Measurements from ENCODE around the gene SLC4A1AP. TPM values are rescaled to one million over a fixed set of nuclear protein-coding genes. Genes with fewer than 3 reads are reported as not detected.

The SLC4A1AP gene
- total and polyA plus RNA-seq, 10 of the 15 experiments (the other 5 are each of a cell fraction or from before 2014, with no cell fraction given): 6.5 to 30.1 (median 21.5) TPM

- TF ChIP-seq MAX (IDR thresholded peaks at IDR 0.05; ENCODE audit: low read depth, low read length): no peak
- TF ChIP-seq REST (IDR thresholded peaks at IDR 0.05; ENCODE audit: low read depth, low read length): no peak
These were observed 78.9 kb downstream of the SLC4A1AP start (continued) for GRCh38 chr2:27742571-27742970.

Small RNAs within 50 kb of the gene (small RNA-seq; reads per million reads assigned to genes)
- gene RF00340: not detected

Other genes with a start within 250 kb of the SLC4A1AP start
Only the 7 nearest of the 12 such genes appear.
- not detected in 2 replicates for gene FNDC4, start 168.7 kb upstream of the SLC4A1AP start, total RNA-seq (2014; rRNA removed)
- gene FNDC4, start 168.7 kb upstream of the SLC4A1AP start, total RNA-seq (2014; rRNA removed; fragmentation: Illumina TruSeq; extraction: Trizol): not detected in 2 replicates
- 0.16 and 0.21 TPM in 2 replicates for gene FNDC4, start 168.7 kb upstream of the SLC4A1AP start, total RNA-seq (2021)
- gene FNDC4, start 168.7 kb upstream of the SLC4A1AP start, polyA plus RNA-seq (2011; rRNA removed): not detected in 2 replicates
- gene FNDC4, start 168.7 kb upstream of the SLC4A1AP start, polyA plus RNA-seq (2014; fragmentation: Illumina TruSeq; extraction: Trizol): not detected in 2 replicates
- not detected for gene FNDC4, start 168.7 kb upstream of the SLC4A1AP start, polyA plus RNA-seq (2014; fragmentation: Nextera tagmentation; extraction: Ambion mirVana)
- not detected in 2 replicates for gene FNDC4, start 168.7 kb upstream of the SLC4A1AP start, polyA plus RNA-seq (2014; rRNA removed)
- gene FNDC4, start 168.7 kb upstream of the SLC4A1AP start, polyA plus RNA-seq (2016; fragmentation: Nextera tagmentation; extraction: Ambion mirVana): not detected
- gene GCKR, start 167.1 kb upstream of the SLC4A1AP start, total RNA-seq (2014; rRNA removed): not detected in 2 replicates
- gene GCKR, start 167.1 kb upstream of the SLC4A1AP start, total RNA-seq (2014; rRNA removed; fragmentation: Illumina TruSeq; extraction: Trizol): not detected in 2 replicates
- gene GCKR, start 167.1 kb upstream of the SLC4A1AP start, total RNA-seq (2021): not detected in 2 replicates
- gene GCKR, start 167.1 kb upstream of the SLC4A1AP start, polyA plus RNA-seq (2011; rRNA removed): not detected in 2 replicates
- not detected in 2 replicates for gene GCKR, start 167.1 kb upstream of the SLC4A1AP start, polyA plus RNA-seq (2014; fragmentation: Illumina TruSeq; extraction: Trizol)
- gene GCKR, start 167.1 kb upstream of the SLC4A1AP start, polyA plus RNA-seq (2014; fragmentation: Nextera tagmentation; extraction: Ambion mirVana): not detected
- gene GCKR, start 167.1 kb upstream of the SLC4A1AP start, polyA plus RNA-seq (2014; rRNA removed): not detected in 2 replicates
- gene GCKR, start 167.1 kb upstream of the SLC4A1AP start, polyA plus RNA-seq (2016; fragmentation: Nextera tagmentation; extraction: Ambion mirVana): not detected
- gene ZNF512, start 80.8 kb upstream of the SLC4A1AP start, total RNA-seq (2014; rRNA removed): 24.6 and 32.2 TPM in 2 replicates
- 30.8 and 33.4 TPM in 2 replicates for gene ZNF512, start 80.8 kb upstream of the SLC4A1AP start, total RNA-seq (2014; rRNA removed; fragmentation: Illumina TruSeq; extraction: Trizol)
- gene ZNF512, start 80.8 kb upstream of the SLC4A1AP start, total RNA-seq (2021): 28.9 and 31.7 TPM in 2 replicates
- 61.9 and 83.4 TPM in 2 replicates for gene ZNF512, start 80.8 kb upstream of the SLC4A1AP start, polyA plus RNA-seq (2011; rRNA removed)
- 50.3 and 78.6 TPM in 2 replicates for gene ZNF512, start 80.8 kb upstream of the SLC4A1AP start, polyA plus RNA-seq (2014; fragmentation: Illumina TruSeq; extraction: Trizol)
- gene ZNF512, start 80.8 kb upstream of the SLC4A1AP start, polyA plus RNA-seq (2014; fragmentation: Nextera tagmentation; extraction: Ambion mirVana): 10 to 100 TPM; 14.1 to 21.2 TPM
- gene ZNF512, start 80.8 kb upstream of the SLC4A1AP start, polyA plus RNA-seq (2014; rRNA removed): 29.8 and 32.5 TPM in 2 replicates
- 10 to 100 TPM; 29.3 to 31.6 TPM for gene ZNF512, start 80.8 kb upstream of the SLC4A1AP start, polyA plus RNA-seq (2016; fragmentation: Nextera tagmentation; extraction: Ambion mirVana)
- 0.34 and 1.0 TPM in 2 replicates for gene CCDC121, start 34.9 kb upstream of the SLC4A1AP start, total RNA-seq (2014; rRNA removed)
- gene CCDC121, start 34.9 kb upstream of the SLC4A1AP start, total RNA-seq (2014; rRNA removed; fragmentation: Illumina TruSeq; extraction: Trizol): 0.67 and 0.97 TPM in 2 replicates
- gene CCDC121, start 34.9 kb upstream of the SLC4A1AP start, total RNA-seq (2021): 0.49 and 0.53 TPM in 2 replicates
- gene CCDC121, start 34.9 kb upstream of the SLC4A1AP start, polyA plus RNA-seq (2011; rRNA removed): 1.2 and 2.0 TPM in 2 replicates
- 0.97 and 1.3 TPM in 2 replicates for gene CCDC121, start 34.9 kb upstream of the SLC4A1AP start, polyA plus RNA-seq (2014; fragmentation: Illumina TruSeq; extraction: Trizol)
- under 1 TPM; 0.37 to 0.38 TPM for gene CCDC121, start 34.9 kb upstream of the SLC4A1AP start, polyA plus RNA-seq (2014; fragmentation: Nextera tagmentation; extraction: Ambion mirVana)
- gene CCDC121, start 34.9 kb upstream of the SLC4A1AP start, polyA plus RNA-seq (2014; rRNA removed): 0.48 and 0.85 TPM in 2 replicates
- gene CCDC121, start 34.9 kb upstream of the SLC4A1AP start, polyA plus RNA-seq (2016; fragmentation: Nextera tagmentation; extraction: Ambion mirVana): under 1 TPM; 0.59 to 0.84 TPM
- 36.9 and 39.3 TPM in 2 replicates for gene GPN1, start 34.8 kb upstream of the SLC4A1AP start, total RNA-seq (2014; rRNA removed)
- 39.0 and 39.8 TPM in 2 replicates for gene GPN1, start 34.8 kb upstream of the SLC4A1AP start, total RNA-seq (2014; rRNA removed; fragmentation: Illumina TruSeq; extraction: Trizol)
- gene GPN1, start 34.8 kb upstream of the SLC4A1AP start, total RNA-seq (2021): 32.1 and 38.8 TPM in 2 replicates
- gene GPN1, start 34.8 kb upstream of the SLC4A1AP start, polyA plus RNA-seq (2011; rRNA removed): 71.6 and 80.2 TPM in 2 replicates
- 55.3 and 62.2 TPM in 2 replicates for gene GPN1, start 34.8 kb upstream of the SLC4A1AP start, polyA plus RNA-seq (2014; fragmentation: Illumina TruSeq; extraction: Trizol)
- 100 to 1,000 TPM in 1 of 2 experiments, 10 to 100 TPM in 1; 89.5 to 108 TPM for gene GPN1, start 34.8 kb upstream of the SLC4A1AP start, polyA plus RNA-seq (2014; fragmentation: Nextera tagmentation; extraction: Ambion mirVana)
- gene GPN1, start 34.8 kb upstream of the SLC4A1AP start, polyA plus RNA-seq (2014; rRNA removed): 36.3 and 41.0 TPM in 2 replicates
- 10 to 100 TPM; 65.4 to 69.4 TPM for gene GPN1, start 34.8 kb upstream of the SLC4A1AP start, polyA plus RNA-seq (2016; fragmentation: Nextera tagmentation; extraction: Ambion mirVana)
- 23.5 and 27.0 TPM in 2 replicates for gene SUPT7L, start 275 bp upstream of the SLC4A1AP start, total RNA-seq (2014; rRNA removed)
- gene SUPT7L, start 275 bp upstream of the SLC4A1AP start, total RNA-seq (2014; rRNA removed; fragmentation: Illumina TruSeq; extraction: Trizol): 20.5 and 22.6 TPM in 2 replicates
- 19.3 and 19.7 TPM in 2 replicates for gene SUPT7L, start 275 bp upstream of the SLC4A1AP start, total RNA-seq (2021)
- gene SUPT7L, start 275 bp upstream of the SLC4A1AP start, polyA plus RNA-seq (2011; rRNA removed): 43.7 and 44.7 TPM in 2 replicates
- 29.2 and 33.4 TPM in 2 replicates for gene SUPT7L, start 275 bp upstream of the SLC4A1AP start, polyA plus RNA-seq (2014; fragmentation: Illumina TruSeq; extraction: Trizol)
- gene SUPT7L, start 275 bp upstream of the SLC4A1AP start, polyA plus RNA-seq (2014; fragmentation: Nextera tagmentation; extraction: Ambion mirVana): 10 to 100 TPM; 10.2 to 13.3 TPM
- gene SUPT7L, start 275 bp upstream of the SLC4A1AP start, polyA plus RNA-seq (2014; rRNA removed): 24.2 and 25.1 TPM in 2 replicates
- 10 to 100 TPM; 18.4 to 20.0 TPM for gene SUPT7L, start 275 bp upstream of the SLC4A1AP start, polyA plus RNA-seq (2016; fragmentation: Nextera tagmentation; extraction: Ambion mirVana)
- 73.9 and 86.5 TPM in 2 replicates for gene MRPL33, start 107.8 kb downstream of the SLC4A1AP start, total RNA-seq (2014; rRNA removed)
- gene MRPL33, start 107.8 kb downstream of the SLC4A1AP start, total RNA-seq (2014; rRNA removed; fragmentation: Illumina TruSeq; extraction: Trizol): 184 and 189 TPM in 2 replicates
- 45.5 and 50.1 TPM in 2 replicates for gene MRPL33, start 107.8 kb downstream of the SLC4A1AP start, total RNA-seq (2021)
- gene MRPL33, start 107.8 kb downstream of the SLC4A1AP start, polyA plus RNA-seq (2011; rRNA removed): 83.1 and 135 TPM in 2 replicates
- 135 and 166 TPM in 2 replicates for gene MRPL33, start 107.8 kb downstream of the SLC4A1AP start, polyA plus RNA-seq (2014; fragmentation: Illumina TruSeq; extraction: Trizol)
- 100 to 1,000 TPM; 291 to 318 TPM for gene MRPL33, start 107.8 kb downstream of the SLC4A1AP start, polyA plus RNA-seq (2014; fragmentation: Nextera tagmentation; extraction: Ambion mirVana)
- gene MRPL33, start 107.8 kb downstream of the SLC4A1AP start, polyA plus RNA-seq (2014; rRNA removed): 83.9 and 125 TPM in 2 replicates
- gene MRPL33, start 107.8 kb downstream of the SLC4A1AP start, polyA plus RNA-seq (2016; fragmentation: Nextera tagmentation; extraction: Ambion mirVana): 100 to 1,000 TPM; 278 to 281 TPM